Measurements from ENCODE around the gene S100A2.

Gene S100A2

GRCh38 chr1:153552335-153552734, 13.3 kb downstream of the S100A2 start:
- DNase-seq (ENCODE audit: low read depth): peak; percentile 39
- no peak overlapping the region for H3K4me3 ChIP-seq (ENCODE audit: low read length)
- peak; percentile 10 for TF ChIP-seq CTCF (IDR thresholded peaks at IDR 0.05; ENCODE audit: insufficient read depth, low read depth, low read length, missing control alignments)

- no peak for DNase-seq (ENCODE audit: low read depth)
- TF ChIP-seq CTCF (IDR thresholded peaks at IDR 0.05; ENCODE audit: insufficient read depth, low read depth, low read length, missing control alignments): no peak
- H3K4me3 ChIP-seq (ENCODE audit: low read length): no peak overlapping the region
These were observed 14.7 kb downstream of the S100A2 start for GRCh38 chr1:153550827-153551500.

GRCh38 chr1:153550398-153550758, 15.3 kb downstream of the S100A2 start:
- no peak for TF ChIP-seq CTCF (IDR thresholded peaks at IDR 0.05; ENCODE audit: insufficient read depth, low read depth, low read length, missing control alignments)
- DNase-seq (ENCODE audit: low read depth): peak; percentile 34
- no peak overlapping the region for H3K4me3 ChIP-seq (ENCODE audit: low read length)

- peak; percentile 29 for DNase-seq (ENCODE audit: low read depth)
- no peak for TF ChIP-seq CTCF (IDR thresholded peaks at IDR 0.05; ENCODE audit: insufficient read depth, low read depth, low read length, missing control alignments)
- H3K4me3 ChIP-seq (ENCODE audit: low read length): no peak overlapping the region
These were observed 15.8 kb downstream of the S100A2 start for GRCh38 chr1:153549741-153550397.

GRCh38 chr1:153548722-153549688, 16.6 kb downstream of the S100A2 start, which contains the start of gene S100A3:
Gene S100A3 (minus strand): TSS chr1:153549258. CDS start chr1:153548485, 773 bp downstream.
- no peak for TF ChIP-seq CTCF (IDR thresholded peaks at IDR 0.05; ENCODE audit: insufficient read depth, low read depth, low read length, missing control alignments)
- peak; percentile 76 for DNase-seq (ENCODE audit: low read depth)
- H3K4me3 ChIP-seq (ENCODE audit: low read length): no peak within 1 kb of the TSS

GRCh38 chr1:153547560-153548551, 17.8 kb downstream of the S100A2 start:
- peak; percentile 14 for DNase-seq (ENCODE audit: low read depth)
- no peak overlapping the region for H3K4me3 ChIP-seq (ENCODE audit: low read length)

More at GRCh38 chr1:153547560-153548551, 17.8 kb downstream of the S100A2 start:
- no peak for TF ChIP-seq CTCF (IDR thresholded peaks at IDR 0.05; ENCODE audit: insufficient read depth, low read depth, low read length, missing control alignments)
